Mesodermal cell (in vitro differentiated cells): Measurements from ENCODE around the gene PCNA.
"Not testable (repeated sequence)": the region's sequence is repeated elsewhere in the genome, so short reads cannot be mapped to it uniquely, and the experiment has no call there.

Experiments used
- H3K27ac ChIP-seq: 2 replicates; pipeline ENCODE4 v1.7.0; 2013; ENCODE audit warnings: mild to moderate bottlenecking, low read depth, low read length, moderate library complexity; ENCODE audit not compliant: severe bottlenecking
- H3K36me3 ChIP-seq: 2 replicates; pipeline ENCODE4 v1.7.1; 2013; ENCODE audit warnings: mild to moderate bottlenecking, low read length, moderate library complexity; ENCODE audit not compliant: control insufficient read depth, insufficient read depth
- H3K4me1 ChIP-seq: one replicate; pipeline ENCODE4 v1.7.1; 2013; ENCODE audit warnings: mild to moderate bottlenecking, low read length; ENCODE audit not compliant: insufficient read depth, control insufficient read depth, poor library complexity, severe bottlenecking
- H3K4me3 ChIP-seq: 2 replicates; pipeline ENCODE4 v1.7.0; 2013; ENCODE audit warnings: low read length, control low read depth, mild to moderate bottlenecking; ENCODE audit not compliant: insufficient read depth, poor library complexity, severe bottlenecking; ENCODE audit errors: extremely low read depth
- H3K9me3 ChIP-seq: 2 replicates; pipeline ENCODE4 v1.7.1; 2013; ENCODE audit warnings: mild to moderate bottlenecking, low read length, moderate library complexity; ENCODE audit not compliant: control insufficient read depth
- WGBS, 2 experiments: methylation state at CpG; one replicate each; pipeline ENCODE4 v1.1.5; 2013; ENCODE audit warnings: missing lambda C conversion rate in 2 of 2; ENCODE audit not compliant: insufficient coverage in 2 of 2; 5-methylcytosine and 5-hydroxymethylcytosine counted together

The PCNA gene

GRCh38 chr20:5076913-5077312 is 42.8 kb downstream of the PCNA start:
- not testable (repeated sequence) for H3K4me3 ChIP-seq, H3K9me3 ChIP-seq, H3K36me3 ChIP-seq, H3K4me1 ChIP-seq, H3K27ac ChIP-seq
- 80 to 100% methylated on average over 1 of the region's 2 CpGs for WGBS, 2 experiments

DNA sequence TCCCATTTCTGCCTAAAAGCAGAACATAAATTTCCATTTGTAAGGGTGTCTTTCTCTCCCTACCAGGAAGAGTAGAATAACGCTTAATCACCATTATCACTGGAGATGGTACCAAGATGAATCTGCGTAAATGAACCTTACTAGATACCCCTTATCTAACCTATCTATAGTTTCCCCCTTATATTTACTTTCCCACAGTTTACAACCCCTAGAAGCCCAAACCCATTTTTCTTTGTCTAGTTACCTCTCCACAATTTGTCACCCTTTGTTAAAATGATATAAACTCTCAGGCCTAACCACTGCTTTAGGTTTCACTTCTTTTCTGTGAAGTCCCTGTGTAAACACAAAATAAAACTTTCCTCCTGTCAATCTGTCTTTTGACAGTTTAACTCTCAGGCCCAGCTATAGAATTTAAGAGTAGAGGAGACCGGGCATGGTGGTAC is 45.5 kb downstream of the PCNA start:
- H3K4me1 ChIP-seq, result no peaks in the 10 kb centered on the region
- WGBS, 2 experiments, result 95% methylated on average over 2 to 3 of the region's 3 CpGs
- H3K27ac ChIP-seq, result no peak overlapping the region
- no peaks in the 10 kb centered on the region for H3K9me3 ChIP-seq
- no peak overlapping the region for H3K4me3 ChIP-seq
- no peaks in the 10 kb centered on the region for H3K36me3 ChIP-seq

- no peaks in the 10 kb centered on the region for H3K36me3 ChIP-seq
- H3K4me1 ChIP-seq, result no peaks in the 10 kb centered on the region
- no peaks in the 10 kb centered on the region for H3K9me3 ChIP-seq
- 93 to 96% methylated on average over 2 to 3 of the region's 4 CpGs for WGBS, 2 experiments
- no peak overlapping the region for H3K4me3 ChIP-seq
- no peak overlapping the region for H3K27ac ChIP-seq
Observed at GRCh38 chr20:5073660-5074231, 46.0 kb downstream of the PCNA start.

DNA sequence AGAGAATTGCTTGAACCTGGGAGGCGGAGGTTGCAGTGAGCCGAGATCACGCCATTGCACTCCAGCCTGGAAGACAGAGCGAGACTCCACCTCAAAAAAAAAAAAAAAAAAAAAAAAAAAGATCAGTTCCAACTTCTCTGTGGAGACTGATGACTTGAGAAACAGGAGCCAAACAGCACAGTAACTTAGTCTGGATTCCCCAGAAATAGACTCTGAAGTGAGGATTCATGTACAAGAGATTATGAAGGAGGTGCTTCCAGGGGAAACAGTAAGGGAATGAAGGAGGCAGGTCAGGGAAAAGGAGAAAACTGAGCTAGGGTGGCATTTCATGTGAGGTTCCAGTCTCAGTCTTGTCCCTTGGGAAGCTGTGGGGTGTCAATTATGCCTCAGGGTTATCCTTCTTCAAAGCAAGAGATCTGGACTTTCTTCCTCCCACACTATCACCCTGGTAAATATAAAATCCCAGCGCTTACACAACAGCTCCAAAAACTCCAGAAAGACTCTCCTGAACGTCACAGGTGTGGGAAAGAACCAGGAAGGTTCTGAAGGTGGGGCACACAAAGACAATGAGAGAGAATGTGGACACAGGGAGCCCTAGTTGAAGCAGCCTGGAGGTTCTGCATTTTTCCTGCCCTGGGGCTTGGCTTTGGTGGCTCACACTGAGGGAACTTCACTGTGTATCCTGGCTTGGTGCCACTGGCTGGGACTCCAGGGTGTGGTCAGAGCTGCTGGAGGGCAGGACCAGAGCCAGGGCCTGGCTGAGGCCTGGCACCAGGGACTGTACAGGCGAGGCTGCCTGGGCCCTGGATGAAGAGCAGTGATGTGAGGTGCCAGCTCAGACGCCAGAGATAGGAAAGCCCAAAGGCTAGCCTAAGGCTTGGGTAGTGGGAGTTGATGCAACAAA is 46.8 kb downstream of the PCNA start:
- no peak overlapping the region for H3K27ac ChIP-seq
- 100% methylated on average over 3 to 4 of the region's 8 CpGs for WGBS, 2 experiments

DNA sequence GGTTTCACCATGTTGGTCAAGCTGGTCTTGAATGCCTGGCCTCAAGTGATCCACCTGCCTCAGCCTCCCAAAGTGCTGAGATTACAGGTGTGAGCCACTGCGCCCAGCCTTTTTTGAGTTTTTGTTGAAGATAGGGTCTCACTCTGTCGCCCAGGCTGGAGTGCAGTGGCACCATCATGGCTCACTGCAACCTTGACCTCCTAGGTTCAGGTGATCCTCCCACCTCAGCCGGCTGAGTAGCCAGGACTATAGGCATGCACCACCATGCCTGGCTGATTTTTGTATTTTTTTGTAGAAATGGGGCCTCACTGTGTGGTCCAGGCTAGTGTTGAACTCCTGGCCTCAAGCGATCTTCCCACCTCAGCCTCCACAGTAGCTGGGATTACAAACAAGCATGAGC is 47.8 kb downstream of the PCNA start:
- not testable (repeated sequence) for H3K27ac ChIP-seq, H3K4me3 ChIP-seq, H3K9me3 ChIP-seq, H3K36me3 ChIP-seq, H3K4me1 ChIP-seq
- WGBS, 2 experiments, result 83 to 98% methylated on average over 3 to 4 of the region's 4 CpGs

More for the DNA sequence above, 46.8 kb downstream of the PCNA start:
- Histone ChIP-seq H3K9me3 (no peaks in the 10 kb centered on the region), H3K4me3 (no peak overlapping the region), H3K36me3 (no peaks in the 10 kb centered on the region), H3K4me1 (no peaks in the 10 kb centered on the region)

DNA sequence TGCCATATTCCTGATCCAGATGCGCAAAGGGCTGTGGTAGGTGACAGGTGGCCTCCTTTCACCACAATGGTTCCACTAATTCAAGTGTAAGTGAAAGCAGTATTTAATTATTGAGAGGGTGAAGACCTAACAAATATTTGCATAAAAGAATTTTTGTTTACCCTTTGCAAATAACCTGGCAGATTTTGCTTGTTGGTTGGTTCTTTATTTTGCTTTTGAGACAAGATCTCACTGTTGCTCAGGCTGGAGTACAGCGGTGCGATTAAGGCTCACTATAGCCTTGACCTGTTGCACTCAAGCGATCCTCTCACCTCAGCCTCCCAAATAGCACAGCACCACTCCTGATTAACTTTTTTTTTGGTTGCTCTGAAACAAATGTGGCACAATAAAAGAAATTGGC is 49.2 kb downstream of the PCNA start:
- H3K9me3 ChIP-seq, result no peaks in the 10 kb centered on the region
- WGBS, 2 experiments, result 100% methylated on average over 1 to 2 of the region's 4 CpGs
- H3K4me1 ChIP-seq, result no peaks in the 10 kb centered on the region
- H3K36me3 ChIP-seq, result no peaks in the 10 kb centered on the region
- H3K4me3 ChIP-seq, result no peak overlapping the region
- H3K27ac ChIP-seq, result no peak overlapping the region

GRCh38 chr20:5070081-5070480 is 49.7 kb downstream of the PCNA start:
- 85 to 98% methylated on average over 6 of the region's 7 CpGs for WGBS, 2 experiments

DNA sequence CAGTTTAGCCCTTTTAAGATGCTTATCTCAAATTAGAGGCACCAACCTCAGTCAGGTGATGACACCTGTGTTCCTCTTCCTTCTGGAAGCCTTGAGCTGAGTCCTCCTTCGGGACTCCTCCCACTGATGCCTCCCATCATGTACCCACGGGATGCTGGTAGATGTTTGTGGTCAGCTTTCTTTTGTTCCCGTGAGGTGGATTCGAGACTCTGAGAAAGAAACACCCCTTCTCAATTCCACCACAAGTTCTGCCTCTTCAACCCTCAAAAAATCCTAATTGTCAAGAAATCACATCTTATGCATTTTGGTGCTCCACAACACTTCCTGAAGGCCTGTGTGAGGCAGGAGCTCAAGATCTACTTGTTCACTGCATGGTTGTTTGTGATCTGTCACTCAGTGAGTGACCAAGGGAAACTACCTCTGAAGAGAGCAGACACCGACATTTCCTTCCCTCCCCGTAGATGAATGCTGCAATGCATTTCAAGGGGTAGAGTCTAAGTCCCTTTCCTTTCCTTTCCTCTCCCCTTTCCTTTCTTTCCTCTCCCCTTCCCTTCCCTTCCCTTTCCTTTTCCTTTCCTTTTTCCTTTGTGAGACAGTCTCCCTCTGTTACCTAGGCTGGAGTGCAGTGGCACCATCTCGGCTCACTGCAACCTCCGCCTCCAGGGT is 50.5 kb downstream of the PCNA start:
- H3K4me3 ChIP-seq, result no peak overlapping the region
- H3K9me3 ChIP-seq, result no peaks in the 10 kb centered on the region
- no peaks in the 10 kb centered on the region for H3K36me3 ChIP-seq
- H3K4me1 ChIP-seq, result no peaks in the 10 kb centered on the region
- H3K27ac ChIP-seq, result no peak overlapping the region
- 94 to 97% methylated on average over 5 to 8 of the region's 8 CpGs for WGBS, 2 experiments

More at GRCh38 chr20:5070081-5070480, 49.7 kb downstream of the PCNA start:
- H3K4me3 ChIP-seq, result no peak overlapping the region
- H3K9me3 ChIP-seq, result no peaks in the 10 kb centered on the region
- H3K27ac ChIP-seq, result no peak overlapping the region
- no peaks in the 10 kb centered on the region for H3K4me1 ChIP-seq
- no peaks in the 10 kb centered on the region for H3K36me3 ChIP-seq

DNA sequence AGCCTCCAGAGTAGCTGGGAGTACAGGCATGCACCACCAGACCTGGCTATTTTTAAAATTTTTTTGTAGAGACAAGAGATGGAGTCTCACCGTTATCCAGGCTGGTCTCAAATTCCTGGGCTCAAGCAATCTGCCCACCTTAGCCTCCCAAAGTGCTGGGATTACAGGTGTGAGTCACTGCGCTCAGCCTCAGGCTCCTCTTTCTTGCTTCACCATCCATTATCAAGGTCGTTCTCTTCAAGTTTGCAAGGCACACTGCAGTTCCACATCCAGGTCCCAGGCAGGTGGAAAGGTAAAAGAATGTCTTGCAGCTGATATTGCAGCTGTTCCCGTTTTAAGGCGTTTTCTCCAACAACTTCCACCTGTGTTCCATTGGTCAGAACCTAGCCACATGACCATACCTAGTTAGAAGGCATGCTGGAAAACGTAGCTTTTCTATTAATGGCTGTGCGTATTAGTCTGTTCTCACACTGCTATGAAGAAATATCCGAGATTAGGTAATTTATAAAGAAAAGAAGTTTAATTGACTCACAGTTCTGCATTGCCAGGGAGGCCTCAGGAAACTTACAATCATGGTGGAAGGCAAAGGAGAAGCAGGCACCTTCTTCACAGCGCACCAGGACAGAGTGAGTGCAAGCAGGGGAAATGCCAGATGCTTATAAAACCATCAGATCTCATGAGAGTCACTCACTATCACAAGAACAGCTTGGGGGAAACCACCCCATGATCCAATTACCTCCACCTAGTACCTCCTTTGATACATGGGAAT is 51.7 kb downstream of the PCNA start:
- H3K27ac ChIP-seq, result no peak overlapping the region
- H3K36me3 ChIP-seq, result no peaks in the 10 kb centered on the region
- H3K4me3 ChIP-seq, result no peak overlapping the region
- H3K9me3 ChIP-seq, result no peaks in the 10 kb centered on the region
- WGBS, 2 experiments, result 82 to 85% methylated on average over 6 of the region's 9 CpGs
- H3K4me1 ChIP-seq, result no peaks in the 10 kb centered on the region

DNA sequence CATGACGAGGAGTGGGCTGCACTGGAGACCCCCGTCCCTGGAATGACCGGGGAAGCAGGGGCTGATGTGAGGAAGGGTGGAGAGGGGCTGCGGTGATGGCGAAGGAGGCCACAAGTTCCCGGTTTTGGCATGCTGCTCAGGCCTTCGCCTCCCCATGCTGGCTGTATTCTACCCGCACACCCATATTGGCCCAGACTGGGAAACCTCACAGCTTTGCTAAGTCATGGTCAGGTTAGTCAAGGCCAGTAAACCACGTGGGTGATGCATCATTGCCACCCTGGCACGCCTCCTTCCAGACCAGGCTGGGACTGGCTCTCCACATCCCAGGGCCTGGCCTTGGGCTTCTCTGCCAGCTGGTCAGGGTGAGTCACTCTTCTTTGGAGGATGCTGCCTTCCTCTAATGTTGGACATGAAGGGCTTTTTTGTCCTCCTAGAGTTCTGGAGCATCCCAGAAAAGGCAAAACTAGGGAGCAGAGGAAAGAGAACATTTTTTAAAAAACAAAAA is 53.8 kb downstream of the PCNA start:
- Histone ChIP-seq H3K27ac (no peak overlapping the region), H3K4me3 (no peak overlapping the region), H3K9me3 (no peaks in the 10 kb centered on the region), H3K36me3 (no peaks in the 10 kb centered on the region), H3K4me1 (peaks cover 5% of the 10 kb centered on the region)
- 93 to 94% methylated on average over 10 of the region's 10 CpGs for WGBS, 2 experiments
